Activated CD4-positive, alpha-beta T cell treated with anti-CD3 and anti-CD28 coated beads, Interleukin-2, amount 10 ng/mL, durations not matched to agents 7 days and 5 days (primary cell): ENCODE measurements around the gene CNTNAP2. TPM values are rescaled to one million over a fixed set of nuclear protein-coding genes. Genes with fewer than 3 reads are reported as not detected.

Experiments used
- CTCF ChIA-PET: fragments of 350-600 bp; sonication (Branson Sonifier 250); formaldehyde crosslinking; loops from one replicate; lab custom pipeline; 2021; ENCODE audit warnings: antibody characterized with exemption; lab: Charles Lee
- POLR2A ChIA-PET: fragments of 350-600 bp; sonication (Branson Sonifier 250); formaldehyde crosslinking; loops from one replicate; lab custom pipeline; 2021; ENCODE audit warnings: antibody characterized with exemption; lab: Charles Lee
- DNase-seq: peaks from one replicate; pipeline ENCODE4 v3.0.0-alpha.2; 2020
- H3K27ac Mint-ChIP-seq: one replicate; pipeline ENCODE4 v1.8.0; 2021; ENCODE audit warnings: mild to moderate bottlenecking, moderate library complexity, mixed read lengths
- H3K27me3 Mint-ChIP-seq: one replicate; pipeline ENCODE4 v1.8.0; 2021; ENCODE audit warnings: mixed read lengths
- H3K36me3 Mint-ChIP-seq: one replicate; pipeline ENCODE4 v1.8.0; 2021; ENCODE audit warnings: low read depth, mixed read lengths
- H3K4me1 Mint-ChIP-seq: one replicate; pipeline ENCODE4 v1.8.0; 2021; ENCODE audit warnings: mixed read lengths
- H3K4me3 Mint-ChIP-seq: one replicate; pipeline ENCODE4 v1.8.0; 2021; ENCODE audit warnings: mild to moderate bottlenecking, moderate library complexity, mixed read lengths
- H3K9me3 Mint-ChIP-seq: one replicate; pipeline ENCODE4 v1.8.0; 2021; ENCODE audit warnings: mixed read lengths
- total RNA-seq, 2 experiments: library from RNA; stranded (reverse); gene quantifications; one replicate each; pipeline ENCODE4 v1.2.3, GENCODE V29; 2021

The CNTNAP2 gene
- total RNA-seq, 2 experiments from 2014 or later, result not detected

GRCh38 chr7:146754385-146754784 lies 637.8 kb downstream of the CNTNAP2 start:
- Mint-ChIP-seq H3K4me3 (no peak overlapping the region), H3K4me1 (no peaks in the 10 kb centered on the region), H3K27me3 (no peaks in the 10 kb centered on the region), H3K27ac (no peak overlapping the region), H3K36me3 (no peaks in the 10 kb centered on the region), H3K9me3 (peaks cover 6% of the 10 kb centered on the region)
- DNase-seq, result no peak
- CTCF ChIA-PET, result no interaction called here
- POLR2A ChIA-PET, result no interaction called here

- H3K36me3 Mint-ChIP-seq, result no peaks in the 10 kb centered on the region
- H3K27me3 Mint-ChIP-seq, result no peaks in the 10 kb centered on the region
- H3K27ac Mint-ChIP-seq, result no peak overlapping the region
- H3K4me3 Mint-ChIP-seq, result no peak overlapping the region
- POLR2A ChIA-PET, result no interaction called here
- DNase-seq, result no peak
- CTCF ChIA-PET, result no interaction called here
- H3K9me3 Mint-ChIP-seq, result peaks cover 7% of the 10 kb centered on the region
- no peaks in the 10 kb centered on the region for H3K4me1 Mint-ChIP-seq
Measured at GRCh38 chr7:146755585-146755984, 639.0 kb downstream of the CNTNAP2 start.

GRCh38 chr7:146764458-146764857 lies 647.9 kb downstream of the CNTNAP2 start:
- no peaks in the 10 kb centered on the region for H3K36me3 Mint-ChIP-seq
- ChIA-PET POLR2A (no interaction called here), CTCF (no interaction called here)
- H3K4me3 Mint-ChIP-seq, result no peak overlapping the region
- peaks cover 5% of the 10 kb centered on the region for H3K9me3 Mint-ChIP-seq
- H3K4me1 Mint-ChIP-seq, result no peaks in the 10 kb centered on the region
- no peaks in the 10 kb centered on the region for H3K27me3 Mint-ChIP-seq
- H3K27ac Mint-ChIP-seq, result no peak overlapping the region
- DNase-seq, result no peak

- no peak overlapping the region for H3K4me3 Mint-ChIP-seq
- ChIA-PET POLR2A (no interaction called here), CTCF (no interaction called here)
- H3K4me1 Mint-ChIP-seq, result no peaks in the 10 kb centered on the region
- no peak for DNase-seq
- no peaks in the 10 kb centered on the region for H3K9me3 Mint-ChIP-seq
- H3K36me3 Mint-ChIP-seq, result no peaks in the 10 kb centered on the region
- H3K27ac Mint-ChIP-seq, result no peak overlapping the region
- no peaks in the 10 kb centered on the region for H3K27me3 Mint-ChIP-seq
Measured at GRCh38 chr7:146768957-146769356, 652.4 kb downstream of the CNTNAP2 start.

- DNase-seq, result no peak
- Mint-ChIP-seq H3K4me1 (no peaks in the 10 kb centered on the region), H3K9me3 (no peaks in the 10 kb centered on the region), H3K36me3 (no peaks in the 10 kb centered on the region), H3K27ac (no peak overlapping the region), H3K27me3 (no peaks in the 10 kb centered on the region), H3K4me3 (no peak overlapping the region)
- POLR2A ChIA-PET, result no interaction called here
- CTCF ChIA-PET, result no interaction called here
Measured at GRCh38 chr7:146772601-146773000, 656.0 kb downstream of the CNTNAP2 start.

- POLR2A ChIA-PET, result no interaction called here
- DNase-seq, result no peak
- Mint-ChIP-seq H3K4me1 (no peaks in the 10 kb centered on the region), H3K27ac (no peak overlapping the region), H3K36me3 (no peaks in the 10 kb centered on the region), H3K9me3 (no peaks in the 10 kb centered on the region), H3K27me3 (no peaks in the 10 kb centered on the region), H3K4me3 (no peak overlapping the region)
- CTCF ChIA-PET, result no interaction called here
Measured at GRCh38 chr7:146773506-146773905, 656.9 kb downstream of the CNTNAP2 start.

- no peak for DNase-seq
- H3K4me3 Mint-ChIP-seq, result no peak overlapping the region
- POLR2A ChIA-PET, result no interaction called here
- H3K27me3 Mint-ChIP-seq, result no peaks in the 10 kb centered on the region
- peaks cover 5% of the 10 kb centered on the region for H3K9me3 Mint-ChIP-seq
- no peaks in the 10 kb centered on the region for H3K36me3 Mint-ChIP-seq
- CTCF ChIA-PET, result no interaction called here
- peak overlapping the region; percentile 19 for H3K27ac Mint-ChIP-seq
- no peaks in the 10 kb centered on the region for H3K4me1 Mint-ChIP-seq
Measured at GRCh38 chr7:146781352-146782116, 664.9 kb downstream of the CNTNAP2 start.

GRCh38 chr7:146787266-146787665 lies 670.7 kb downstream of the CNTNAP2 start:
- Mint-ChIP-seq H3K9me3 (peaks cover 4% of the 10 kb centered on the region), H3K36me3 (no peaks in the 10 kb centered on the region), H3K4me3 (no peak overlapping the region), H3K27ac (no peak overlapping the region), H3K4me1 (no peaks in the 10 kb centered on the region), H3K27me3 (no peaks in the 10 kb centered on the region)
- POLR2A ChIA-PET, result no interaction called here
- no peak for DNase-seq
- CTCF ChIA-PET, result no interaction called here

- ChIA-PET POLR2A (no interaction called here), CTCF (no interaction called here)
- H3K36me3 Mint-ChIP-seq, result no peaks in the 10 kb centered on the region
- no peaks in the 10 kb centered on the region for H3K27me3 Mint-ChIP-seq
- H3K4me3 Mint-ChIP-seq, result no peak overlapping the region
- DNase-seq, result no peak
- H3K4me1 Mint-ChIP-seq, result no peaks in the 10 kb centered on the region
- H3K9me3 Mint-ChIP-seq, result peaks cover 4% of the 10 kb centered on the region
- no peak overlapping the region for H3K27ac Mint-ChIP-seq
Measured at GRCh38 chr7:146788008-146788407, 671.4 kb downstream of the CNTNAP2 start.

- Mint-ChIP-seq H3K4me1 (no peaks in the 10 kb centered on the region), H3K4me3 (no peak overlapping the region), H3K27me3 (no peaks in the 10 kb centered on the region), H3K27ac (no peak overlapping the region), H3K9me3 (peaks cover 9% of the 10 kb centered on the region), H3K36me3 (no peaks in the 10 kb centered on the region)
- CTCF ChIA-PET, result no interaction called here
- no peak for DNase-seq
- POLR2A ChIA-PET, result no interaction called here
Measured at GRCh38 chr7:146791344-146792285, 675.0 kb downstream of the CNTNAP2 start.

- Mint-ChIP-seq H3K36me3 (no peaks in the 10 kb centered on the region), H3K27ac (no peak overlapping the region), H3K4me1 (no peaks in the 10 kb centered on the region), H3K4me3 (no peak overlapping the region), H3K9me3 (no peaks in the 10 kb centered on the region), H3K27me3 (no peaks in the 10 kb centered on the region)
- no peak for DNase-seq
- ChIA-PET CTCF (no interaction called here), POLR2A (no interaction called here)
Measured at GRCh38 chr7:146804620-146805019, 688.0 kb downstream of the CNTNAP2 start.

- Mint-ChIP-seq H3K4me3 (no peak overlapping the region), H3K27ac (no peak overlapping the region), H3K36me3 (no peaks in the 10 kb centered on the region), H3K9me3 (no peaks in the 10 kb centered on the region), H3K4me1 (no peaks in the 10 kb centered on the region), H3K27me3 (no peaks in the 10 kb centered on the region)
- DNase-seq, result no peak
- ChIA-PET CTCF (no interaction called here), POLR2A (no interaction called here)
Measured at GRCh38 chr7:146805082-146805481, 688.5 kb downstream of the CNTNAP2 start.

- ChIA-PET CTCF (no interaction called here), POLR2A (no interaction called here)
- peaks cover 2% of the 10 kb centered on the region for H3K9me3 Mint-ChIP-seq
- H3K27me3 Mint-ChIP-seq, result no peaks in the 10 kb centered on the region
- H3K4me3 Mint-ChIP-seq, result no peak overlapping the region
- no peaks in the 10 kb centered on the region for H3K36me3 Mint-ChIP-seq
- DNase-seq, result no peak
- H3K27ac Mint-ChIP-seq, result no peak overlapping the region
- H3K4me1 Mint-ChIP-seq, result no peaks in the 10 kb centered on the region
Measured at GRCh38 chr7:146826329-146826728, 709.7 kb downstream of the CNTNAP2 start.
